Kidney epithelial cell (primary cell): Measurements from ENCODE around the gene ANKRD53. TPM values are rescaled to one million over a fixed set of nuclear protein-coding genes. Genes with fewer than 3 reads are reported as not detected.

ENCODE experiments used
- DNase-seq: peaks from one replicate; pipeline ENCODE4 v3.0.0-alpha.2; 2010; ENCODE audit warnings: low read depth
- H3K27me3 ChIP-seq: 2 replicates; pipeline ENCODE4 v1.6.0; 2011; ENCODE audit warnings: low read length; ENCODE audit not compliant: control insufficient read depth, insufficient read depth
- H3K36me3 ChIP-seq: 2 replicates; pipeline ENCODE4 v1.5.1; 2011; ENCODE audit warnings: low read length; ENCODE audit not compliant: control insufficient read depth, insufficient read depth
- H3K4me3 ChIP-seq: 2 replicates; pipeline ENCODE4 v1.5.1; 2011; ENCODE audit warnings: low read depth, mild to moderate bottlenecking, control low read depth, low read length
- total RNA-seq: library from RNA; depleted of rRNA; stranded (reverse); fragments of >200 nt; gene quantifications from 2 replicates; pipeline ENCODE4 v1.2.3, GENCODE V29; 2015
- TF ChIP-seq, protein P1 (sequence below): IDR thresholded peaks from 2 replicates; pipeline ENCODE4 v1.5.1; 2011; ENCODE audit warnings: mild to moderate bottlenecking, moderate library complexity, low read length, control low read depth, inconsistent platforms; ENCODE audit not compliant: insufficient read depth, poor library complexity, severe bottlenecking

The ANKRD53 gene
- total RNA-seq, 1 donor from 2014 or later, result 0.54 TPM

DNA sequence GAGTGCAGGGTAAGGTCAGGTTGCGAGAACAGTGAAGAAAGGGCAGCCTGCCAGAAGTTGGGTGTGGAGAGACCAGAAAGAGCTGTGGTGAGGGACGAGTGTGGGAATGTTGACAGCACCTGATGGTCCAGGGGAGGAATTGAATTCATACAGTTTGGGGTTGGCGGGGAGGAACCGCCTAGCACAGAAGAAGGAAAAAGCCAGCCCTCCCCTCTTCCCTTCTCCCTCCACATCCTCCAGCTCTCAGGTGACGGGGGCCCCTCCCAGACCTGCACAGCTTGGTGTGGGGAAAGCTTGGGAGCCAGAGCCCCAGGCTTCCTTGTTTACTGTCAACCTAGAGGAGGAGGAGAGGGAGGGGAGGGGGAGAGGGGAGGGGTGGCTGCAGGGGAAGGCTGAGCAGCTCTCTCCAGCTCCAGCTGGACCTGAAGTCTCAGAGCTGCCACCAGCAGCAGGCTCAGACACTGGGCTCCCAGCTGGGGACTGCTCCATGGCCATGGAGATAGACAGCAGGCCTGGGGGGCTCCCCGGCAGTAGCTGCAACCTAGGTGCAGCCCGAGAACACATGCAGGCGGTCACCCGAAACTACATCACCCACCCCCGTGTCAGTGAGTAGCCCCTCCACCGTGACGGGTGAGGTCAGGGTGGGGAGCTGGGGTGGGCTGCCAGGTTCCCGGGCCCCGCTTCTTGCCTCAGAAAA, 42.8 kb upstream of the ANKRD53 start, which contains the start of gene ATP6V1B1:
Gene ATP6V1B1, plus strand, starts transcription at position 433 of the 697 bp plus-strand sequence. Its CDS starts 55 bp downstream, at position 488.
- peaks cover 48% of the 10 kb centered on the region for H3K27me3 ChIP-seq
- DNase-seq, result no peak
- TF ChIP-seq, protein P1, sequence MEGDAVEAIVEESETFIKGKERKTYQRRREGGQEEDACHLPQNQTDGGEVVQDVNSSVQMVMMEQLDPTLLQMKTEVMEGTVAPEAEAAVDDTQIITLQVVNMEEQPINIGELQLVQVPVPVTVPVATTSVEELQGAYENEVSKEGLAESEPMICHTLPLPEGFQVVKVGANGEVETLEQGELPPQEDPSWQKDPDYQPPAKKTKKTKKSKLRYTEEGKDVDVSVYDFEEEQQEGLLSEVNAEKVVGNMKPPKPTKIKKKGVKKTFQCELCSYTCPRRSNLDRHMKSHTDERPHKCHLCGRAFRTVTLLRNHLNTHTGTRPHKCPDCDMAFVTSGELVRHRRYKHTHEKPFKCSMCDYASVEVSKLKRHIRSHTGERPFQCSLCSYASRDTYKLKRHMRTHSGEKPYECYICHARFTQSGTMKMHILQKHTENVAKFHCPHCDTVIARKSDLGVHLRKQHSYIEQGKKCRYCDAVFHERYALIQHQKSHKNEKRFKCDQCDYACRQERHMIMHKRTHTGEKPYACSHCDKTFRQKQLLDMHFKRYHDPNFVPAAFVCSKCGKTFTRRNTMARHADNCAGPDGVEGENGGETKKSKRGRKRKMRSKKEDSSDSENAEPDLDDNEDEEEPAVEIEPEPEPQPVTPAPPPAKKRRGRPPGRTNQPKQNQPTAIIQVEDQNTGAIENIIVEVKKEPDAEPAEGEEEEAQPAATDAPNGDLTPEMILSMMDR, result no peak
- no peaks in the 10 kb centered on the region for H3K36me3 ChIP-seq
- H3K4me3 ChIP-seq, result no peak within 1 kb of the TSS

DNA sequence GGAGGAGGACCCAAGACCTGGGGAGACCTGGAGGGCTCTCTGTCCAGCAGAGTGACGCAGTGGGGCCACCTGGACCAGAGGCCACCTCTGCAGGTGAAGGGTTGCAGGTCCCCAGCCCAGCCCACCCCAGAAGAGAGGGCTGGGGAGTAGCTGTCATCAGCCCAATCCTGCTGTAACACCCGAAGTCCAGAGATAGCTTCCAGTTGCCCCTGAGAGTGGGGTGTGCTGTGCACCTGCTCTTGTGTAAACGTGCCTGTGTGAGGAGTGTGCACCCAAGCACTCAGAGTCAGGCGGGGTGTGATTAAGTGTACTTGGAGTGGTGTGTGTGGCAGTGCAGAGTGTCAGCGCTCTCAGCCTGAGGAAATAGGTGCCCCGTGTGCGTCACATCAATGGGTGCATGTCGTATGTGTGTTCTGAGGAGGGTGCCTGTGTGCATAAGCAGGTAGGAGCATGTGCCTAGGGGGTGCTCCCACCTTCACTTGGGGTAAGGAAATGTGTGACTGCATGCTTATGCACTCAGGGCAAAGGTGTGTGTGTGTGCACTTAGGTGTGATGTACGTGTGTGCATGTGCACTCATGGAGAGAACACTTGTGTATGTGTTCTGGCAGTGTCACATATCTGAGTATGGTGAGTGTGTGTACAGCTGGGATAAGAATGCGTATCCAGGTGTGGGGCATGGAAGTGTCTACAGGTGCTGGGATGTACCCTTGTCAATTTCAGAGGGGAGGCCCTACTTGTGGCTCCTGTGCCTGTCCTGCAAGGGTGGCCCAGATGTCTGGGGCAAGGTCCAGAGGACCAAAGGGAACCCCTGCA, 42.1 kb upstream of the ANKRD53 start:
- H3K27me3 ChIP-seq, result peaks cover 48% of the 10 kb centered on the region
- no peaks in the 10 kb centered on the region for H3K36me3 ChIP-seq
- TF ChIP-seq, protein P1, result no peak
- DNase-seq, result no peak
- H3K4me3 ChIP-seq, result no peak overlapping the region

DNA sequence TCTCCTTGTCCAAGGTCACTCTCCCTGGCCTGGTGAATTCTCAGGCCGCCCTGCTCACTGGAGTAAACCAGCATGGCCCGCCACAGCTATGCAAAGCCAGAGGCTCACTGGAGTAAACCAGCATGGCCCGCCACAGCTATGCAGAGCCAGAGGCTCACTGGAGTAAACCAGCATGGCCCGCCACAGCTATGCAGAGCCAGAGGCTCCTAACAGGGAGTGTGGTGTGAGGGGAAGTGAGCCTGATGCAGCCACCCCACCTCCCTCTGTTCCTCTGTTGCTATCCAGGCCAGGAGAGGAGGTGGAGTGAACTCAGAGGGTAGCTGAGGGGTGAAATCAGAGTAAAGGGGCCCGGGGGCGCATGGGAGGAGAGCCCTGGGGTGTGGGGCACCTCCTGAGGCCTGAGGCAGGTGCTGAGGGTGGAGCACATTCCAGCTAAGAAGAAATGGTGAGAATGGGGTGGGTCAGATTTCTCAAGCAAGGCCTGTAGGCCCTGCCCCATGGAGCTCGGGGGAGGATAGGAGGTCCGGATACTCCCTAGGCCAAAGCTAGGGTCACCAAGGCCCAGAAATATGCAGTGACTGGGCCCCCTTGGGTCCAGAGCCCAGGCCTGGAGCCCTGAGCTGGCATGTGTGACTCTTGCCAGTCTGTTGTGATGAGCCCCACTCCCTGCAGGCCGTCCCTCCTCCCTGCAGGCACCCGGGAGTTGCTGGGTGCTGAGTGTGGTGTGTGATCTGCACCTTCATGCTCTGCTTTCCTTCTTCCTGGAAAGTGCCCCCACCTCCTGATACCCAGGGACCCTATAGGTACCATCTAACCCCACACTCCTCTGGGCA, 41.2 kb upstream of the ANKRD53 start:
- DNase-seq, result no peak
- Histone ChIP-seq H3K4me3 (no peak overlapping the region), H3K36me3 (no peaks in the 10 kb centered on the region), H3K27me3 (peaks cover 48% of the 10 kb centered on the region)
- TF ChIP-seq, protein P1, result no peak

DNA sequence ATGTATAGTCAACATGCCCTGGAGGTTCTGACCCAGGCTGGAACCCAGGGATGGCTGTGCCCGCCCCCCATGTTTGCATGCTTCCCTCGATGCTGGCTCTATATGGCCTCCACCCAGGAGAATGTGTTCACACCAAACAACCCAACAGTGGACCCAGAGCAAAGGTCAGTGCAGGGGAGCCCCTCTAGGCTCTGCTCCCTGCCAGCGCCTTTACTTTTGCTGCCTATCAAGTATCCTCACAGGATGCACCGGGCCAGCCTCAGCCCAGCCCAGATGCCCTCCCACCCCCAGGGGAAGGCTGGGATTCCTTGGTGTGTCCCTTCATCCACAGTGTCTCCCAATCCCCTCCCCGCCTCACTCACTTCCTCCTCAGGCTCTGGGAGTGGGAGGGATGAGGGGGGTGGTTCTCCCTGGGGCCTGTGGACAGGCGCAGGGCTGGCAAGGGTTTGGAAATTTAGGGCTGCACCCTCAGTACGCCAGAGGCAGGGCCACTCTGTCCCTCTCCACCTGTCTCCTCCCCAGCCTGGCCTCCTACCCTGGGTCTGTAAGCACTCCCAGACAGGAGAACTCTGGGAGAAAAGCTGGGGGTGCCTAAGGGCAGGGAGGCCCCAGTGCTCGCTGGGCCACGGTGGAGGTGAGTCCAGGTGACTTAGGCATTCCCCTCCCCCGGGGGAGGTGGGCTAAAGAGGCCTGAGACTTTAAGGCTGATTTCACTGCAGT, 40.4 kb upstream of the ANKRD53 start:
- TF ChIP-seq, protein P1, result no peak
- Histone ChIP-seq H3K4me3 (no peak overlapping the region), H3K27me3 (peaks cover 48% of the 10 kb centered on the region), H3K36me3 (no peaks in the 10 kb centered on the region)
- no peak for DNase-seq

DNA sequence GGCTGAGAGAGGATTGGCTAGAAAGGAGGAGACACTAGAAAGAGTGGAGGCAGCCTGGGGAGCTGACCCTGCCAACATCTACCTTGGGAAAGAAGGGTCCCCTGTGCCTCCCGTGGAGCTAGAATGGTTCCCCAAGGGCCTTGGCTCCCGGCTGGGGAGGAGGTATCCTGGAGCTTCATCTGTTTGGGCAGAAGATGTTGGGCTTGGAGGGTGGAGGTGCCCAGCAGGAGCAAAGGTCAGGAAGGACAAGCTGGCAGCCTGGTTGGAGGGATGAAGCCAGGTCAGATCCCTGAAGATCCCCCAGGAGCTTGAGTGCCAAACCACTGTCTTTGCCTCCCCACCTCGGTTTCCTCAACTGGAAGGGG, 39.9 kb upstream of the ANKRD53 start:
- Histone ChIP-seq H3K4me3 (no peak overlapping the region), H3K27me3 (peaks cover 43% of the 10 kb centered on the region), H3K36me3 (no peaks in the 10 kb centered on the region)
- no peak for DNase-seq
- TF ChIP-seq, protein P1, result no peak
